Measurements from ENCODE around the gene NVL. TPM values are rescaled to one million over a fixed set of nuclear protein-coding genes. Genes with fewer than 3 reads are reported as not detected.

The NVL gene
- total and polyA plus RNA-seq, 2 donors (not counting 3 experiments of a cell fraction or from before 2014, with no cell fraction given), result 16.7 to 30.3 TPM

GRCh38 chr1:224201853-224202252 lies 128.1 kb downstream of the NVL start:
- Histone ChIP-seq H3K4me2 (ENCODE audit: insufficient read depth, low read length) (no peak overlapping the region), H3K27ac (ENCODE audit: insufficient read depth, low read depth, low read length) (no peak overlapping the region), H2AFZ (ENCODE audit: low read depth, low read length) (no peak overlapping the region), H4K20me1 (replicated peaks; ENCODE audit: control insufficient read depth, extremely low read depth, insufficient read depth, low read length) (no peaks in the 10 kb centered on the region), H3K27me3 (ENCODE audit: control insufficient read depth in 2 of 2, insufficient read depth in 2 of 2, low read length in 2 of 2) (no peaks in the 10 kb centered on the region), H3K9me1 (replicated peaks; ENCODE audit: control insufficient read depth, extremely low read depth, insufficient read depth, low read length) (no peaks in the 10 kb centered on the region), H3K4me1 (ENCODE audit: control insufficient read depth, extremely low read depth, insufficient read depth, low read length) (peaks cover 16% of the 10 kb centered on the region), H3K36me3 (ENCODE audit: control insufficient read depth in 2 of 2, extremely low read depth in 1 of 2, insufficient read depth in 2 of 2, low read length in 2 of 2) (no peaks in the 10 kb centered on the region), H3K9me3 (replicated peaks; ENCODE audit: control insufficient read depth, insufficient read depth, low read length) (no peaks in the 10 kb centered on the region), H3K79me2 (ENCODE audit: control insufficient read depth, insufficient read depth, low read length) (no peaks in the 10 kb centered on the region), H3K9ac (replicated peaks; ENCODE audit: extremely low read depth, insufficient read depth, low read length) (no peak overlapping the region), H3K4me3 (replicated peaks in 1 of 3; ENCODE audit: insufficient read depth in 1 of 3, low read depth in 1 of 3, low read length in 3 of 3) (no peak overlapping the region)
- FAIRE-seq, result no peak
- TF ChIP-seq POLR2A (IDR thresholded peaks at IDR 0.05; ENCODE audit: low read depth, low read length) (no peak), CTCF (IDR thresholded peaks at IDR 0.05; ENCODE audit: extremely low read depth in 1 of 2, insufficient read depth in 1 of 2, low read depth in 1 of 2, low read length in 2 of 2) (no peak), JUN (IDR thresholded peaks at IDR 0.05; ENCODE audit: borderline replicate concordance, insufficient read depth, insufficient read length, low read depth) (no peak), EZH2 (IDR thresholded peaks at IDR 0.05; ENCODE audit: borderline replicate concordance, low read depth, low read length, severe bottlenecking) (no peak), POLR2AphosphoS5 (IDR thresholded peaks at IDR 0.05; ENCODE audit: insufficient read depth, low read depth, low read length) (no peak)
- no peak for DNase-seq (ENCODE audit: low read depth, low spot score)
- dilution Hi-C loops (cut with MboI; ENCODE audit: extremely low pct_ligation_motif_present, low sequenced_read_pairs) (no loop called here), intact Hi-C loops (cut with micrococcal nuclease) (no loop called here)
- no TSS peak for BruUV-seq (replicated peaks)
- ChIA-PET CTCF (interaction anchor here (0.9 kb wide), 1 partner anchor 43 kb away, joined by 3 read pairs; no protein-coding TSS in a partner anchor), POLR2A (no interaction called here)

DNA sequence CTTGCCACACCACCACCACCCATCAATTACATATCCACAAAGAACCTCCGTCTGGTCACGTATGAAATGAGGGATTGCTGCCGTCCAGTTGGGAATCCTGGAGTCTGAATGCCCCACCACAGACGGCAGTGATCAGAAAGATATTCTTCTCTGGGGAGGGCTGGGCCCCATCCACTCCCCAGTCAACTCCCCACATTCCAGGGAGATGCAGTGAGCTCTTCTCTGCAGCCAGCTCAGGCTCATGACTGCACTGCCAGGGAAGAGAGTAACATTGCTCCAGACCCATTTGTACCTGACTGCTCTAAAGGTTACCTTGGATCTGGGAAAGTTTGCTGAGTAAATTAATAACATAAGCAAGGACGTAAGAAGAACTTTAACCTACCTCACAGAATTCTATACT lies 128.6 kb downstream of the NVL start:
- dilution Hi-C loops (cut with MboI; ENCODE audit: extremely low pct_ligation_motif_present, low sequenced_read_pairs) (no loop called here), intact Hi-C loops (cut with micrococcal nuclease) (no loop called here)
- H3K9ac ChIP-seq (replicated peaks; ENCODE audit: extremely low read depth, insufficient read depth, low read length), result no peak overlapping the region
- TF ChIP-seq CTCF (IDR thresholded peaks at IDR 0.05; ENCODE audit: extremely low read depth in 1 of 2, insufficient read depth in 1 of 2, low read depth in 1 of 2, low read length in 2 of 2) (no peak), EZH2 (IDR thresholded peaks at IDR 0.05; ENCODE audit: borderline replicate concordance, low read depth, low read length, severe bottlenecking) (no peak), POLR2AphosphoS5 (IDR thresholded peaks at IDR 0.05; ENCODE audit: insufficient read depth, low read depth, low read length) (no peak), GATA2 (IDR thresholded peaks at IDR 0.05; ENCODE audit: insufficient read depth, insufficient read length, low read depth, low read length) (no peak)
- peaks cover 16% of the 10 kb centered on the region for H3K4me1 ChIP-seq (ENCODE audit: control insufficient read depth, extremely low read depth, insufficient read depth, low read length)
- ChIA-PET CTCF (interaction anchor here (0.7 to 0.9 kb wide), 2 partner anchors 44 to 437 kb away, joined by 3 read pairs; no protein-coding TSS in a partner anchor), POLR2A (no interaction called here)
- no peak for FAIRE-seq
- no peaks in the 10 kb centered on the region for H3K79me2 ChIP-seq (ENCODE audit: control insufficient read depth, insufficient read depth, low read length)
- H3K9me1 ChIP-seq (replicated peaks; ENCODE audit: control insufficient read depth, extremely low read depth, insufficient read depth, low read length), result no peaks in the 10 kb centered on the region
- BruUV-seq (replicated peaks), result no TSS peak
- H3K9me3 ChIP-seq (replicated peaks; ENCODE audit: control insufficient read depth, insufficient read depth, low read length), result no peaks in the 10 kb centered on the region
- no peak overlapping the region for H3K4me3 ChIP-seq (replicated peaks in 1 of 3; ENCODE audit: insufficient read depth in 1 of 3, low read depth in 1 of 3, low read length in 3 of 3)
- H2AFZ ChIP-seq (ENCODE audit: low read depth, low read length), result no peak overlapping the region
- no peak overlapping the region for H3K4me2 ChIP-seq (ENCODE audit: insufficient read depth, low read length)
- no peaks in the 10 kb centered on the region for H3K27me3 ChIP-seq (ENCODE audit: control insufficient read depth in 2 of 2, insufficient read depth in 2 of 2, low read length in 2 of 2)
- H3K27ac ChIP-seq (ENCODE audit: insufficient read depth, low read depth, low read length), result no peak overlapping the region
- DNase-seq (ENCODE audit: low read depth, low spot score), result no peak
- H4K20me1 ChIP-seq (replicated peaks; ENCODE audit: control insufficient read depth, extremely low read depth, insufficient read depth, low read length), result no peaks in the 10 kb centered on the region
- H3K36me3 ChIP-seq (ENCODE audit: control insufficient read depth in 2 of 2, extremely low read depth in 1 of 2, insufficient read depth in 2 of 2, low read length in 2 of 2), result no peaks in the 10 kb centered on the region

Measured in endothelial cell of umbilical vein (primary cell).